Measurements from ENCODE around the gene CSNK1E. TPM values are rescaled to one million over a fixed set of nuclear protein-coding genes. Genes with fewer than 3 reads are reported as not detected.

The CSNK1E gene
- total RNA-seq, 1 experiment from 2014 or later: 196 TPM

DNA sequence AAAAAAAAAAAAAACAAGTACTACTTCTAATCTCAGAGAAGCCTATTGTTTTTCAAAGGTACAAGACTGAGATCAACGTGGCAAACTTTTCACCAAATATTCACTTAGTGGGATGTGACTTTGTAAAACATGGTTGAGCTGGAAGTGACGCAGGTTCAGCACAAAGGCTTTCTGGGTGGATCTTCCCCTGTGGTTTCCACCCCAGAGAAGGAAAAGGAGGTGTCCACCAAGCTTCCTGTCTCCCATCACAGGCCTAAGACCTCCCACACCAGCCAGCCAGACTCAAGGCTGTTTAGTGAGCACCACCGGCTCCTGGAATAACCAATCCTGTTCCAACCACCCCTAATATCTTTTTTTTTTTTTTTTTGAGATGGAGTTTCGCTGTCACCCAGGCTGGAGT, 50.1 kb downstream of the CSNK1E start:
- no peaks in the 10 kb centered on the region for H3K36me3 ChIP-seq (ENCODE audit: insufficient read depth, low read length, poor library complexity, severe bottlenecking)
- no peaks in the 10 kb centered on the region for H3K27me3 ChIP-seq (replicated peaks; ENCODE audit: insufficient read depth, low read depth, low read length, poor library complexity)
- intact Hi-C loops (cut with micrococcal nuclease; ENCODE audit: unreplicated experiment): no loop called here
- BruUV-seq (replicated peaks): no TSS peak
- no peak for DNase-seq (ENCODE audit: low spot score)
- CTCF ChIA-PET: no interaction called here
- H3K4me1 ChIP-seq (ENCODE audit: insufficient read depth, low read length, poor library complexity, severe bottlenecking): peaks cover 8% of the 10 kb centered on the region
- TF ChIP-seq, protein P1, sequence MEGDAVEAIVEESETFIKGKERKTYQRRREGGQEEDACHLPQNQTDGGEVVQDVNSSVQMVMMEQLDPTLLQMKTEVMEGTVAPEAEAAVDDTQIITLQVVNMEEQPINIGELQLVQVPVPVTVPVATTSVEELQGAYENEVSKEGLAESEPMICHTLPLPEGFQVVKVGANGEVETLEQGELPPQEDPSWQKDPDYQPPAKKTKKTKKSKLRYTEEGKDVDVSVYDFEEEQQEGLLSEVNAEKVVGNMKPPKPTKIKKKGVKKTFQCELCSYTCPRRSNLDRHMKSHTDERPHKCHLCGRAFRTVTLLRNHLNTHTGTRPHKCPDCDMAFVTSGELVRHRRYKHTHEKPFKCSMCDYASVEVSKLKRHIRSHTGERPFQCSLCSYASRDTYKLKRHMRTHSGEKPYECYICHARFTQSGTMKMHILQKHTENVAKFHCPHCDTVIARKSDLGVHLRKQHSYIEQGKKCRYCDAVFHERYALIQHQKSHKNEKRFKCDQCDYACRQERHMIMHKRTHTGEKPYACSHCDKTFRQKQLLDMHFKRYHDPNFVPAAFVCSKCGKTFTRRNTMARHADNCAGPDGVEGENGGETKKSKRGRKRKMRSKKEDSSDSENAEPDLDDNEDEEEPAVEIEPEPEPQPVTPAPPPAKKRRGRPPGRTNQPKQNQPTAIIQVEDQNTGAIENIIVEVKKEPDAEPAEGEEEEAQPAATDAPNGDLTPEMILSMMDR (conservative IDR thresholded peaks at IDR 0.05; ENCODE audit: low read depth, low read length): no peak
- TF ChIP-seq EZH2 (IDR thresholded peaks at IDR 0.05; ENCODE audit: borderline replicate concordance, low read depth, low read length, poor library complexity, severe bottlenecking): no peak
- no peak overlapping the region for H3K4me3 ChIP-seq (ENCODE audit: low read depth, low read length, poor library complexity, severe bottlenecking)
- H3K9me3 ChIP-seq (ENCODE audit: low read depth, low read length, poor library complexity, severe bottlenecking): no peaks in the 10 kb centered on the region
- H3K27ac ChIP-seq (ENCODE audit: low read depth, low read length, poor library complexity, severe bottlenecking): no peak overlapping the region
- POLR2A ChIA-PET (ENCODE audit: low non-redundant PET): no interaction called here

DNA sequence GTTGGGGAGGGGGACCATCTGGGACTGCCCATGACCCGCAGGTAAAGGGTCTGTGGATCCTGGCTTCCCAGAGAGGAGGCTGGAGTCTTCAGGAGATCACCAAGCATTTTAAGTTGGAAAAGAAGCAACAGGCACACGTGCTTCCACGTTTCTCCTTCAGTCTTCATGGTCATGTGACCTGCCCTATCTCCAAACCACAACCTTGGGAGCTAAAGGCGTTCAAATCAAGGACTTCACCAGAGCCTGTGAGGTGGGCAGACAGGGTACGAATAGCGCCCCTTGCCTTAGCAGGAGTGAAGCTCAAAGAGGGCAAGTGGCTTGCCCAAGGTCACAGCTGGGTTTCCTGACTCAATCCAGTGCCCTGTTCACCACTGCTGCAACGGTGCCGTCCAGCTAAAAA, 51.1 kb downstream of the CSNK1E start:
- Histone ChIP-seq H3K36me3 (ENCODE audit: insufficient read depth, low read length, poor library complexity, severe bottlenecking) (no peaks in the 10 kb centered on the region), H3K27me3 (replicated peaks; ENCODE audit: insufficient read depth, low read depth, low read length, poor library complexity) (no peaks in the 10 kb centered on the region), H3K27ac (ENCODE audit: low read depth, low read length, poor library complexity, severe bottlenecking) (no peak overlapping the region), H3K9me3 (ENCODE audit: low read depth, low read length, poor library complexity, severe bottlenecking) (no peaks in the 10 kb centered on the region), H3K4me3 (ENCODE audit: low read depth, low read length, poor library complexity, severe bottlenecking) (no peak overlapping the region), H3K4me1 (ENCODE audit: insufficient read depth, low read length, poor library complexity, severe bottlenecking) (no peaks in the 10 kb centered on the region)
- ChIA-PET CTCF (no interaction called here), POLR2A (ENCODE audit: low non-redundant PET) (no interaction called here)
- no TSS peak for BruUV-seq (replicated peaks)
- TF ChIP-seq, protein P1 (conservative IDR thresholded peaks at IDR 0.05; ENCODE audit: low read depth, low read length): no peak
- TF ChIP-seq EZH2 (IDR thresholded peaks at IDR 0.05; ENCODE audit: borderline replicate concordance, low read depth, low read length, poor library complexity, severe bottlenecking): no peak
- intact Hi-C loops (cut with micrococcal nuclease; ENCODE audit: unreplicated experiment): no loop called here
- DNase-seq (ENCODE audit: low spot score): no peak

- CTCF ChIA-PET: no interaction called here
- Histone ChIP-seq H3K4me1 (ENCODE audit: insufficient read depth, low read length, poor library complexity, severe bottlenecking) (no peaks in the 10 kb centered on the region), H3K9me3 (ENCODE audit: low read depth, low read length, poor library complexity, severe bottlenecking) (no peaks in the 10 kb centered on the region), H3K27me3 (replicated peaks; ENCODE audit: insufficient read depth, low read depth, low read length, poor library complexity) (no peaks in the 10 kb centered on the region), H3K4me3 (ENCODE audit: low read depth, low read length, poor library complexity, severe bottlenecking) (no peak overlapping the region), H3K27ac (ENCODE audit: low read depth, low read length, poor library complexity, severe bottlenecking) (no peak overlapping the region), H3K36me3 (ENCODE audit: insufficient read depth, low read length, poor library complexity, severe bottlenecking) (no peaks in the 10 kb centered on the region)
- intact Hi-C loops (cut with micrococcal nuclease; ENCODE audit: unreplicated experiment): no loop called here
- no peak for DNase-seq (ENCODE audit: low spot score)
- POLR2A ChIA-PET (ENCODE audit: low non-redundant PET): no interaction called here
- TF ChIP-seq, protein P1 (conservative IDR thresholded peaks at IDR 0.05; ENCODE audit: low read depth, low read length): no peak
- TF ChIP-seq EZH2 (IDR thresholded peaks at IDR 0.05; ENCODE audit: borderline replicate concordance, low read depth, low read length, poor library complexity, severe bottlenecking): no peak
- no TSS peak for BruUV-seq (replicated peaks)
Observed at GRCh38 chr22:38264322-38264843, 52.9 kb downstream of the CSNK1E start.
